H9 (cell line): ENCODE results near the gene GRIA4. TPM values are rescaled to one million over a fixed set of nuclear protein-coding genes. Genes with fewer than 3 reads are reported as not detected.

Source experiments
- DNase-seq: peaks from one replicate; pipeline ENCODE4 v3.0.0-alpha.2; 2017
- H2AFZ ChIP-seq: one replicate; pipeline ENCODE4 v1.6.1; 2013; ENCODE audit warnings: mild to moderate bottlenecking, low read length, control low read depth, moderate library complexity
- H2AK5ac ChIP-seq: 2 replicates; pipeline ENCODE4 v1.6.1; 2013; ENCODE audit warnings: low read length, control low read depth, mixed read lengths; ENCODE audit not compliant: insufficient read length
- H2BK120ac ChIP-seq: one replicate; pipeline ENCODE4 v1.6.1; 2013; ENCODE audit warnings: low read depth, mild to moderate bottlenecking, low read length, control low read depth, inconsistent platforms; ENCODE audit not compliant: poor library complexity, severe bottlenecking
- H2BK12ac ChIP-seq: 2 replicates; pipeline ENCODE4 v1.6.1; 2013; ENCODE audit warnings: low read length, control low read depth, mixed read lengths, low read depth; ENCODE audit not compliant: insufficient read length
- H2BK15ac ChIP-seq: 2 replicates; pipeline ENCODE4 v1.6.1; 2013; ENCODE audit warnings: low read depth, low read length, control low read depth
- H2BK20ac ChIP-seq: one replicate; pipeline ENCODE4 v1.6.1; 2013; ENCODE audit warnings: low read depth, mild to moderate bottlenecking, low read length, control low read depth, inconsistent platforms; ENCODE audit not compliant: poor library complexity, severe bottlenecking
- H2BK5ac ChIP-seq: 2 replicates; pipeline ENCODE4 v1.6.1; 2013; ENCODE audit warnings: low read length, control low read depth, mixed read lengths; ENCODE audit not compliant: insufficient read length
- H3K14ac ChIP-seq: 2 replicates; pipeline ENCODE4 v1.6.1; 2013; ENCODE audit warnings: low read length, control low read depth; ENCODE audit not compliant: insufficient read depth
- H3K18ac ChIP-seq: 2 replicates; pipeline ENCODE4 v1.6.1; 2013; ENCODE audit warnings: low read depth, mild to moderate bottlenecking, mixed read lengths, low read length, control low read depth; ENCODE audit not compliant: insufficient read length
- H3K23ac ChIP-seq: 2 replicates; pipeline ENCODE4 v1.6.1; 2013; ENCODE audit warnings: low read length, control low read depth, mixed read lengths, low read depth; ENCODE audit not compliant: insufficient read length
- H3K23me2 ChIP-seq: 2 replicates; pipeline ENCODE4 v1.6.1; 2013; ENCODE audit warnings: low read depth, mild to moderate bottlenecking, mixed read lengths, low read length, control low read depth; ENCODE audit not compliant: insufficient read length, poor library complexity, severe bottlenecking
- H3K27ac ChIP-seq: 2 replicates; pipeline ENCODE4 v1.5.1; 2013; ENCODE audit warnings: low read length, control low read depth, mixed read lengths, low read depth; ENCODE audit not compliant: insufficient read length
- H3K27me3 ChIP-seq: 2 replicates; pipeline ENCODE4 v1.6.1; 2013; ENCODE audit warnings: low read length, control low read depth, inconsistent platforms; ENCODE audit not compliant: insufficient read depth
- H3K4ac ChIP-seq: 2 replicates; pipeline ENCODE4 v1.6.1; 2013; ENCODE audit warnings: low read depth, mild to moderate bottlenecking, control low read depth, inconsistent platforms, low read length, moderate library complexity
- H3K4me1 ChIP-seq: 2 replicates; pipeline ENCODE4 v1.6.1; 2013; ENCODE audit warnings: low read length, control low read depth, inconsistent platforms; ENCODE audit not compliant: insufficient read depth
- H3K4me2 ChIP-seq: 2 replicates; pipeline ENCODE4 v1.6.1; 2013; ENCODE audit warnings: low read length, control low read depth, mixed read lengths; ENCODE audit not compliant: insufficient read length, insufficient read depth
- H3K56ac ChIP-seq: 2 replicates; pipeline ENCODE4 v1.6.1; 2013; ENCODE audit warnings: low read depth, mild to moderate bottlenecking, mixed read lengths, low read length, control low read depth; ENCODE audit not compliant: insufficient read length
- H3K79me1 ChIP-seq: 2 replicates; pipeline ENCODE4 v1.6.1; 2013; ENCODE audit warnings: low read depth, mild to moderate bottlenecking, moderate library complexity, low read length, control low read depth, inconsistent platforms; ENCODE audit not compliant: insufficient read depth, poor library complexity, severe bottlenecking
- H3K79me2 ChIP-seq: 2 replicates; pipeline ENCODE4 v1.6.1; 2013; ENCODE audit warnings: low read length, control low read depth, inconsistent platforms; ENCODE audit not compliant: insufficient read depth
- H3K9ac ChIP-seq: 2 replicates; pipeline ENCODE4 v1.6.1; 2013; ENCODE audit warnings: low read length, control low read depth, mixed read lengths; ENCODE audit not compliant: insufficient read length; ENCODE audit errors: extremely low read depth
- H3K9me3 ChIP-seq: one replicate; pipeline ENCODE4 v1.6.1; 2013; ENCODE audit warnings: low read depth, low read length, inconsistent platforms; ENCODE audit not compliant: control insufficient read depth
- H3T11ph ChIP-seq: one replicate; pipeline ENCODE4 v1.6.1; 2013; ENCODE audit warnings: mild to moderate bottlenecking, low read length, control low read depth, inconsistent platforms
- H4K20me1 ChIP-seq: one replicate; pipeline ENCODE4 v1.6.1; 2013; ENCODE audit not compliant: control insufficient read depth, insufficient read length, insufficient read depth
- H4K5ac ChIP-seq: 2 replicates; pipeline ENCODE4 v1.6.1; 2013; ENCODE audit warnings: low read depth, mild to moderate bottlenecking, mixed read lengths, low read length, control low read depth; ENCODE audit not compliant: insufficient read length
- H4K8ac ChIP-seq: replicated peaks from 2 replicates; pipeline ENCODE4 v1.6.1; 2013; ENCODE audit warnings: low read length, control low read depth, mixed read lengths, low read depth; ENCODE audit not compliant: insufficient read length
- H4K91ac ChIP-seq: 2 replicates; pipeline ENCODE4 v1.6.1; 2013; ENCODE audit warnings: low read depth, mild to moderate bottlenecking, moderate library complexity, mixed read lengths, low read length, control low read depth; ENCODE audit not compliant: insufficient read length
- H3K27ac Mint-ChIP-seq, 3 experiments: 2 replicates in 2 of 3; 3 replicates in 1 of 3; pipeline ENCODE4 v1.8.0; 2020 to 2021; ENCODE audit warnings: mixed read lengths in 3 of 3, mild to moderate bottlenecking in 1 of 3, moderate library complexity in 1 of 3
- H3K27me3 Mint-ChIP-seq: 2 replicates; pipeline ENCODE4 v1.8.0; 2021; ENCODE audit warnings: low read depth, mild to moderate bottlenecking, moderate library complexity, mixed read lengths
- H3K36me3 Mint-ChIP-seq, 3 experiments: 2 replicates in 2 of 3; 3 replicates in 1 of 3; pipeline ENCODE4 v1.8.0; 2020 to 2021; ENCODE audit warnings: low read depth in 3 of 3, mixed read lengths in 3 of 3; ENCODE audit not compliant: insufficient read depth in 1 of 3
- H3K4me1 Mint-ChIP-seq, 2 experiments: 2 replicates each; pipeline ENCODE4 v1.8.0; 2020; ENCODE audit warnings: mixed read lengths in 2 of 2
- H3K4me3 Mint-ChIP-seq, 2 experiments: 2 replicates in 1 of 2; 3 replicates in 1 of 2; pipeline ENCODE4 v1.8.0; 2020 to 2021; ENCODE audit warnings: mild to moderate bottlenecking in 2 of 2, mixed read lengths in 2 of 2, moderate library complexity in 1 of 2
- H3K9me3 Mint-ChIP-seq, 2 experiments: 2 replicates in 1 of 2; 3 replicates in 1 of 2; pipeline ENCODE4 v1.8.0; 2020; ENCODE audit warnings: mild to moderate bottlenecking in 2 of 2, mixed read lengths in 2 of 2, moderate library complexity in 1 of 2
- CTCF ChIP-seq: fragments of 200-600 bp; sonication (generic); conservative IDR thresholded peaks from 3 replicates; pipeline ENCODE4 v1.8.0; 2021; ENCODE audit warnings: antibody characterized with exemption, mild to moderate bottlenecking
- WGBS: extraction: QIAGEN DNeasy Blood & Tissue Kit; methylation state at CpG from one replicate; pipeline ENCODE4 v1.1.7; 2013; ENCODE audit warnings: missing lambda C conversion rate, low lambda C conversion rate, mixed read lengths; ENCODE audit not compliant: insufficient read length; ENCODE audit errors: extremely low coverage; 5-methylcytosine and 5-hydroxymethylcytosine counted together
- total RNA-seq: library from RNA; stranded (reverse); gene quantifications from 2 replicates; pipeline ENCODE4 v1.2.1, GENCODE V29; 2021

Gene GRIA4
- total RNA-seq, 1 experiment from 2014 or later, result 0.83 TPM

DNA sequence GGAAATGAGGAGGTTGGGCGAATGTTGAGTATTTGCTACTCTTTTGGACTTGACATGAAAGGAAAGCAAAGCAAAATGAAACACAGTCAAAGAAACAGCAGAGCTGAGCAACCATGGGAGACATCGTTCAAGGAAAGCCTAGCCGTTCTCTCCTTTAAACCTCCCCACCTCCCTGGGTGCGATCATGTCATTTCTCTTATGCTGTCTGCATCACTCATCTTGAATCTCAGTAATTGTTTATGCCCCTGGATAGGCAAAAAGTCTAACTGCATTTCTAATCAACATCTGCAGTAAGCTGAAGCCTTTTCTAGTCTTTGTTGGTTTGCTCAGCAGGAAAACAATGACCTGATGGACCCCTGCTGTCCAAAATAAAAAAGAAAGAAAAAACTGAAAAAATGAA lies 305.1 kb downstream of the GRIA4 start:
- Mint-ChIP-seq H3K4me3 (no peak overlapping the region), H3K4me1 (peaks cover 9% of the 10 kb centered on the region in 2 experiments), H3K9me3 (no peaks in the 10 kb centered on the region), H3K27ac (no peak overlapping the region), H3K27me3 (no peaks in the 10 kb centered on the region), H3K36me3 (no peaks in the 10 kb centered on the region)
- no peak overlapping the region for H4K5ac ChIP-seq
- no peak overlapping the region for H4K91ac ChIP-seq
- H3K56ac ChIP-seq, result no peak overlapping the region
- no peak overlapping the region for H3K14ac ChIP-seq
- no peaks in the 10 kb centered on the region for H3K79me1 ChIP-seq
- no peak overlapping the region for H2BK120ac ChIP-seq
- no peak overlapping the region for H3K27ac ChIP-seq
- peaks cover 3% of the 10 kb centered on the region for H3K4me1 ChIP-seq
- H3K23me2 ChIP-seq, result no peaks in the 10 kb centered on the region
- no CpG with 5 or more reads among the region's 4 CpGs for WGBS
- H2BK20ac ChIP-seq, result no peak overlapping the region
- no peak overlapping the region for H3K4ac ChIP-seq
- H4K8ac ChIP-seq, result no peak overlapping the region
- no peak overlapping the region for H2BK5ac ChIP-seq
- no peak overlapping the region for H3K18ac ChIP-seq
- no peaks in the 10 kb centered on the region for H4K20me1 ChIP-seq
- no peak for DNase-seq
- no peak overlapping the region for H2AK5ac ChIP-seq
- no peak for TF ChIP-seq CTCF
- no peak overlapping the region for H3K9ac ChIP-seq
- H2AFZ ChIP-seq, result no peak overlapping the region
- H3K79me2 ChIP-seq, result no peaks in the 10 kb centered on the region
- H3K23ac ChIP-seq, result no peak overlapping the region
- no peaks in the 10 kb centered on the region for H3K27me3 ChIP-seq
- H2BK15ac ChIP-seq, result no peak overlapping the region
- H3T11ph ChIP-seq, result no peak overlapping the region
- H2BK12ac ChIP-seq, result no peak overlapping the region
- no peaks in the 10 kb centered on the region for H3K9me3 ChIP-seq
- H3K4me2 ChIP-seq, result no peak overlapping the region
